Fibroblast of the conjunctiva (primary cell): ENCODE data around the gene PXDN.

Source experiments
- DNase-seq: peaks from one replicate; pipeline ENCODE4 v3.0.0-alpha.2; 2010; ENCODE audit warnings: low read depth

PXDN gene

DNA sequence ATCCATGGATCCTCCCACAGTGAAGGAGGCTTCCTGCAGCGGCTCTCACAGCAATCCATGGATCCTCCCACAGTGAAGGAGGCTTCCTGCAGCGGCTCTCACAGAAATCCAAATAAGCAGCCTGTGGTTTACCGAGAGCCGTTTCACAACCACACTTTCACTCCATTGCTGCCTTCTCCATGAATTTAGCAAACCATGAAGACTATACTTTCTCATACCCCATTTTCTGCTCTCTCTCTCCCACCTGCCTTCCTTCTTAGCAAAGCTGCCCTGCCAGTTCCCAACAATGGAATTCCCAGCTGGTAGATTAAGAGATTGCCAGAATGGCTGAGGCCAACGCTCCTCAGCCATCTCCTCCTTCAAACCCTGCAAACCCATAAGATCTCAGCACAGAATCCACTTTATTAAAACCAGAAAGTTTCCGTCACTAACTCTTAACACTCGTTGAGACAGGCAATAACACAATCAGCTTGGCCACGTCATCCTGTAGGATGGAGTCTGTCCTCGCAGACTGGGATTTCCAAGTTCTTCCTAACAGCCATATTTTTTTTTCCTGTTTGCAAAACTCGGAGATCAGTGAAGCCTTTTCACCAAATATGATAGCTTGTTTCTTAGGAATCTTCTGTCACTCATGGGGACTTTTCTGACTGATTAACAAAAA is 162.2 kb downstream of the PXDN start:
- DNase-seq = no peak
